SK-N-SH (cell line): ENCODE data around the gene ARG2. TPM values are rescaled to one million over a fixed set of nuclear protein-coding genes. Genes with fewer than 3 reads are reported as not detected.

Experiments used
- CTCF ChIA-PET: fragments of 300-600, 350-600 bp; formaldehyde crosslinking; extraction: SDS; loops from one replicate; lab custom pipeline; 2021; lab: Yijun Ruan, JAX
- POLR2A ChIA-PET: fragments of 350-600 bp; sonication (Branson Sonifier 250); formaldehyde crosslinking; extraction: SDS; loops from one replicate; lab custom pipeline; 2020; ENCODE audit warnings: antibody characterized with exemption, inconsistent platforms; lab: Yijun Ruan, JAX
- DNase-seq: peaks from one replicate; pipeline ENCODE4 v3.0.0; 2012
- H2AFZ ChIP-seq: fragments of 200-600 bp; sonication (generic); 2 replicates; pipeline ENCODE4 v1.8.1; 2016; ENCODE audit warnings: antibody characterized with exemption, mild to moderate bottlenecking, low read depth
- H3F3A ChIP-seq: fragments of 200-600 bp; sonication (generic); replicated peaks from 2 replicates; pipeline ENCODE3; 2016; ENCODE audit warnings: antibody characterized with exemption, mild to moderate bottlenecking; ENCODE audit not compliant: insufficient read depth
- H3K27ac ChIP-seq, 2 experiments: fragments of 200-500 bp in 1 of 2; fragments of 200-600 bp in 1 of 2; sonication (Bioruptor generic) in 1 of 2; sonication (generic), shearing (Covaris generic) in 1 of 2; 2 replicates each; pipeline versions ENCODE4 v1.5.1 to v1.6.1; 2014 to 2016; ENCODE audit warnings: low read depth in 2 of 2, inconsistent platforms in 1 of 2, low read length in 1 of 2, mild to moderate bottlenecking in 1 of 2, mixed read lengths in 1 of 2
- H3K27me3 ChIP-seq: fragments of 200-600 bp; sonication (generic), shearing (Covaris generic); 2 replicates; pipeline ENCODE4 v1.6.1; 2016; ENCODE audit warnings: mixed run types; ENCODE audit not compliant: insufficient read depth
- H3K36me3 ChIP-seq, 2 experiments: fragments of 200-500 bp in 1 of 2; fragments of 200-600 bp in 1 of 2; sonication (Bioruptor generic) in 1 of 2; sonication (generic) in 1 of 2; replicated peaks in 1 of 2; 2 replicates each; pipeline versions ENCODE3 to v1.5.1; 2014 to 2016; ENCODE audit warnings: low read length in 1 of 2, mild to moderate bottlenecking in 1 of 2; ENCODE audit not compliant: insufficient read depth in 2 of 2, control insufficient read depth in 1 of 2
- H3K4me1 ChIP-seq, 2 experiments: fragments of 200-500 bp in 1 of 2; fragments of 200-600 bp in 1 of 2; sonication (Bioruptor generic) in 1 of 2; sonication (generic), shearing (Covaris generic) in 1 of 2; 2 replicates each; pipeline versions ENCODE4 v1.5.1 to v1.6.1; 2014 to 2016; ENCODE audit warnings: low read depth in 1 of 2, low read length in 1 of 2, mixed run types in 1 of 2; ENCODE audit not compliant: insufficient read depth in 2 of 2, control insufficient read depth in 1 of 2
- H3K4me2 ChIP-seq: fragments of 200-600 bp; sonication (generic), shearing (Covaris generic); 2 replicates; pipeline ENCODE4 v1.6.1; 2017; ENCODE audit warnings: mixed run types
- H3K4me3 ChIP-seq, 2 experiments: fragments of 200-500 bp in 1 of 2; fragments of 200-600 bp in 1 of 2; sonication (Bioruptor generic) in 1 of 2; sonication (generic), shearing (Covaris generic) in 1 of 2; 2 replicates each; pipeline versions ENCODE4 v1.5.1 to v1.8.1; 2014 to 2016; ENCODE audit warnings: low read depth in 2 of 2, inconsistent platforms in 1 of 2, low read length in 1 of 2, mild to moderate bottlenecking in 1 of 2, mixed read lengths in 1 of 2, moderate library complexity in 1 of 2
- H3K79me2 ChIP-seq: fragments of 200-600 bp; sonication (generic); 2 replicates; pipeline ENCODE4 v1.8.1; 2017; ENCODE audit warnings: mild to moderate bottlenecking; ENCODE audit not compliant: insufficient read depth
- H3K9ac ChIP-seq: fragments of 200-600 bp; sonication (generic); 2 replicates; pipeline ENCODE4 v1.6.1; 2017; ENCODE audit warnings: mixed run types
- H3K9me2 ChIP-seq: fragments of 200-600 bp; sonication (generic); 2 replicates; pipeline ENCODE4 v1.6.1; 2017; ENCODE audit warnings: mixed run types
- H3K9me3 ChIP-seq: fragments of 200-600 bp; sonication (generic); 2 replicates; pipeline ENCODE4 v1.6.1; 2017; ENCODE audit warnings: mixed run types, mild to moderate bottlenecking, moderate library complexity
- H4K20me1 ChIP-seq: fragments of 200-600 bp; sonication (generic); 2 replicates; pipeline ENCODE4 v1.6.1; 2017; ENCODE audit warnings: mild to moderate bottlenecking, mixed run types; ENCODE audit not compliant: insufficient read depth
- CHD2 ChIP-seq: fragments of 150-350 bp; IDR thresholded peaks from 2 replicates; pipeline ENCODE4 v1.6.1; 2018; ENCODE audit warnings: low read length; ENCODE audit not compliant: partially characterized antibody
- ELF1 ChIP-seq: IDR thresholded peaks from 2 replicates; pipeline ENCODE4 v1.4.0; 2012
- EP300 ChIP-seq, 2 experiments: IDR thresholded peaks; 2 replicates each; pipeline versions ENCODE4 v1.4.0 to v1.6.1; 2012; ENCODE audit warnings: borderline replicate concordance in 1 of 2, low read depth in 1 of 2, low read length in 1 of 2
- FOSL2 ChIP-seq: IDR thresholded peaks from 2 replicates; pipeline ENCODE4 v1.4.0; 2012; ENCODE audit warnings: low read depth, mild to moderate bottlenecking, moderate library complexity, borderline replicate concordance
- GATA2 ChIP-seq: sonication (generic); formaldehyde crosslinking; IDR thresholded peaks from 2 replicates; pipeline ENCODE4 v1.5.0; 2020; ENCODE audit warnings: mild to moderate bottlenecking, missing genetic modification reagents
- MAX ChIP-seq: IDR thresholded peaks from 2 replicates; pipeline ENCODE4 v1.4.0; 2012; ENCODE audit warnings: low read depth
- MEF2A ChIP-seq: IDR thresholded peaks from 2 replicates; pipeline ENCODE4 v1.4.0; 2012; ENCODE audit warnings: low read depth, borderline replicate concordance
- MXI1 ChIP-seq: IDR thresholded peaks from 2 replicates; pipeline ENCODE4 v1.6.1; 2012; ENCODE audit warnings: mild to moderate bottlenecking, low read depth, low read length, improper control_type of control experiment
- NFIC ChIP-seq: IDR thresholded peaks from 2 replicates; pipeline ENCODE4 v1.4.0; 2012; ENCODE audit warnings: borderline replicate concordance
- POLR2AphosphoS5 ChIP-seq: IDR thresholded peaks from 2 replicates; pipeline ENCODE4 v1.6.1; 2012; ENCODE audit warnings: low read depth, low read length
- RAD21 ChIP-seq: IDR thresholded peaks from 2 replicates; pipeline ENCODE4 v1.6.1; 2012; ENCODE audit warnings: mild to moderate bottlenecking, low read length
- RCOR1 ChIP-seq: fragments of 150-350 bp; IDR thresholded peaks from 2 replicates; pipeline ENCODE4 v1.6.1; 2017; ENCODE audit warnings: antibody characterized with exemption, low read length
- SIN3A ChIP-seq: IDR thresholded peaks from 2 replicates; pipeline ENCODE4 v1.6.1; 2012; ENCODE audit warnings: low read depth, mild to moderate bottlenecking, low read length, moderate library complexity, borderline replicate concordance
- TAF1 ChIP-seq: IDR thresholded peaks from 2 replicates; pipeline ENCODE4 v1.6.1; 2012; ENCODE audit warnings: low read depth, mild to moderate bottlenecking, low read length, moderate library complexity, borderline replicate concordance
- TCF12 ChIP-seq: IDR thresholded peaks from 2 replicates; pipeline ENCODE4 v1.4.0; 2012
- USF1 ChIP-seq: IDR thresholded peaks from 2 replicates; pipeline ENCODE4 v1.4.0; 2012; ENCODE audit warnings: low read depth, borderline replicate concordance
- USF2 ChIP-seq: fragments of 150-350 bp; IDR thresholded peaks from 2 replicates; pipeline ENCODE4 v1.6.1; 2017; ENCODE audit warnings: antibody characterized with exemption, low read length, low read depth, borderline replicate concordance
- YY1 ChIP-seq: IDR thresholded peaks from 2 replicates; pipeline ENCODE4 v1.4.0; 2012; ENCODE audit warnings: low read depth, mild to moderate bottlenecking
- WGBS: methylation state at CpG from one replicate; pipeline ENCODE4 v1.1.6; 2017; ENCODE audit warnings: low lambda C conversion rate; 5-methylcytosine and 5-hydroxymethylcytosine counted together
- polyA plus RNA-seq, 3 experiments: library from polyadenylated mRNA; depleted of rRNA; stranded (reverse); fragments of >200 nt; gene quantifications; 2 replicates each; pipeline ENCODE4 v1.2.3, GENCODE V29; 2012
- TF ChIP-seq, protein P1 (sequence below): IDR thresholded peaks from 2 replicates; pipeline ENCODE4 v1.4.0; 2012; ENCODE audit warnings: low read depth, borderline replicate concordance
- TF ChIP-seq, protein P2 (sequence below): IDR thresholded peaks from 2 replicates; pipeline ENCODE4 v1.6.1; 2012; ENCODE audit warnings: mild to moderate bottlenecking, low read depth, low read length, moderate library complexity

Gene ARG2
- polyA plus RNA-seq, 1 of the 3 experiments (the other 2 are of a cell fraction): 2.6 TPM

DNA sequence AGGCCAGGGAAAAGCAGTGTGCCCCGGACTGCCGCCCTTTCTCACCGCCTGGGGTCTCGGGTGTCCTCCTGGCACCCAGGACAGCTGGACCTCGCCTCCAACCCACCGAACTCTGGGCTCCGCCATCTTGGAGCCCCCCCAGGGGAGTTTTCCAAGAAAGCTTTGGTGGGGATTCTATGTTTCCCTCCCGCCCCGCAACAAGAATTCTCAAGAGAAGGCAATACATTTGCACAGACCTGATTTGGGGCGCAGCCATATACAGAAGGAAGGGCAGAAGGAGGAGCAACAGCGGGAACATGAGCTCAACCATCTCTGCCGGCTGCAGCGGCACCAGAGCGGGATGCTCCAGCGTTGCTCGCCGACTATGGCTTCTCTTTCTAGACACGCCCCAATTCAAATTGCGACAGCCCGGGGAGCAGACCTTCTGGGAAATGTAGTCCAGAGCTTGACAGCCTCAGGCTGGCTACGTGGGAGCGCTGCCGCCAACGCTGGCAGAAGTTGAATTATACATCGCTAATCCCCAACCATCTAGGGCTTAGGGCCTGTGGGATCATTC, 75.8 kb downstream of the ARG2 start, which contains the start of gene RDH11:
Gene RDH11 (minus strand): TSS at position 371 of the 556 bp plus-strand sequence. CDS start 61 bp downstream, at position 310.
- H3K4me1 ChIP-seq: peaks cover 6 to 12% of the 10 kb centered on the region in 2 experiments; a peak in 2 of 4 replicates
- H3K27ac ChIP-seq: peak within 1 kb of the TSS; percentile 87 to 90
- H3K27me3 ChIP-seq: no peaks in the 10 kb centered on the region
- peak within 1 kb of the TSS; percentile 98 for H3K4me2 ChIP-seq
- H4K20me1 ChIP-seq: peaks cover 17% of the 10 kb centered on the region; the same call in 1 of the 2 replicates
- H2AFZ ChIP-seq: peak within 1 kb of the TSS; percentile 98
- no peaks in the 10 kb centered on the region for H3K9me2 ChIP-seq
- ChIA-PET CTCF (interaction anchor here (0.7 to 6.7 kb wide), 8 partner anchors 8 to 268 kb away, joined by 3 to 42 read pairs (median 4); partner anchors contain the start of gene ARG2), POLR2A (interaction anchor here (0.9 to 1.8 kb wide), 6 partner anchors 9 to 268 kb away, joined by 3 to 11 read pairs (median 4); partner anchors contain the start of genes ARG2 and PIGH)
- H3F3A ChIP-seq: peaks cover 4% of the 10 kb centered on the region
- DNase-seq: peak; percentile 85
- peaks cover 46% of the 10 kb centered on the region for H3K79me2 ChIP-seq
- TF ChIP-seq POLR2AphosphoS5 (peak; percentile 97), CHD2 (peak; percentile 42), TAF1 (peak; percentile 64; the same call in 1 of the 2 replicates), NFIC (no peak), YY1 (peak; percentile 91), USF1 (no peak), GATA2 (CRISPR knock-in tag) (no peak), MAX (peak; percentile 54), MXI1 (peak; percentile 88), RAD21 (no peak), SIN3A (0 out of 2 replicates have a peak, but pooled peaks have one; percentile 90)
- TF ChIP-seq, protein P1, sequence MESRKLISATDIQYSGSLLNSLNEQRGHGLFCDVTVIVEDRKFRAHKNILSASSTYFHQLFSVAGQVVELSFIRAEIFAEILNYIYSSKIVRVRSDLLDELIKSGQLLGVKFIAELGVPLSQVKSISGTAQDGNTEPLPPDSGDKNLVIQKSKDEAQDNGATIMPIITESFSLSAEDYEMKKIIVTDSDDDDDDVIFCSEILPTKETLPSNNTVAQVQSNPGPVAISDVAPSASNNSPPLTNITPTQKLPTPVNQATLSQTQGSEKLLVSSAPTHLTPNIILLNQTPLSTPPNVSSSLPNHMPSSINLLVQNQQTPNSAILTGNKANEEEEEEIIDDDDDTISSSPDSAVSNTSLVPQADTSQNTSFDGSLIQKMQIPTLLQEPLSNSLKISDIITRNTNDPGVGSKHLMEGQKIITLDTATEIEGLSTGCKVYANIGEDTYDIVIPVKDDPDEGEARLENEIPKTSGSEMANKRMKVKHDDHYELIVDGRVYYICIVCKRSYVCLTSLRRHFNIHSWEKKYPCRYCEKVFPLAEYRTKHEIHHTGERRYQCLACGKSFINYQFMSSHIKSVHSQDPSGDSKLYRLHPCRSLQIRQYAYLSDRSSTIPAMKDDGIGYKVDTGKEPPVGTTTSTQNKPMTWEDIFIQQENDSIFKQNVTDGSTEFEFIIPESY: 0 out of 2 replicates have a peak, but pooled peaks have one; percentile 21
- H3K4me3 ChIP-seq: peak within 1 kb of the TSS; percentile 98 to 100
- WGBS: 2% methylated on average over 24 of the region's 25 CpGs
- H3K36me3 ChIP-seq: peaks cover 17 to 23% of the 10 kb centered on the region in 2 experiments
- H3K9ac ChIP-seq: peak within 1 kb of the TSS; percentile 93
- no peaks in the 10 kb centered on the region for H3K9me3 ChIP-seq

- ChIA-PET CTCF (interaction anchor here (1.2 to 1.9 kb wide), 2 partner anchors 78 to 113 kb away, joined by 4 to 7 read pairs; partner anchors contain the start of gene ARG2), POLR2A (no interaction called here)
- Histone ChIP-seq H3K4me3 (no peak overlapping the region), H3F3A (peaks cover 4% of the 10 kb centered on the region), H2AFZ (no peak overlapping the region), H3K36me3 (peaks cover 7 to 8% of the 10 kb centered on the region in 2 experiments), H3K79me2 (peaks cover 32% of the 10 kb centered on the region), H3K9ac (no peak overlapping the region), H3K27ac (no peak overlapping the region), H3K4me2 (no peak overlapping the region), H4K20me1 (peaks cover 17% of the 10 kb centered on the region; the same call in 1 of the 2 replicates), H3K9me3 (no peaks in the 10 kb centered on the region), H3K4me1 (peaks cover 6 to 12% of the 10 kb centered on the region in 2 experiments; a peak in 2 of 4 replicates), H3K27me3 (no peaks in the 10 kb centered on the region), H3K9me2 (no peaks in the 10 kb centered on the region)
- DNase-seq: no peak
- WGBS: 92% methylated on average over 4 of the region's 4 CpGs
- TF ChIP-seq ELF1: no peak
- no peak for TF ChIP-seq FOSL2
- TF ChIP-seq TCF12: no peak
- no peak for TF ChIP-seq RCOR1
- TF ChIP-seq, protein P2, sequence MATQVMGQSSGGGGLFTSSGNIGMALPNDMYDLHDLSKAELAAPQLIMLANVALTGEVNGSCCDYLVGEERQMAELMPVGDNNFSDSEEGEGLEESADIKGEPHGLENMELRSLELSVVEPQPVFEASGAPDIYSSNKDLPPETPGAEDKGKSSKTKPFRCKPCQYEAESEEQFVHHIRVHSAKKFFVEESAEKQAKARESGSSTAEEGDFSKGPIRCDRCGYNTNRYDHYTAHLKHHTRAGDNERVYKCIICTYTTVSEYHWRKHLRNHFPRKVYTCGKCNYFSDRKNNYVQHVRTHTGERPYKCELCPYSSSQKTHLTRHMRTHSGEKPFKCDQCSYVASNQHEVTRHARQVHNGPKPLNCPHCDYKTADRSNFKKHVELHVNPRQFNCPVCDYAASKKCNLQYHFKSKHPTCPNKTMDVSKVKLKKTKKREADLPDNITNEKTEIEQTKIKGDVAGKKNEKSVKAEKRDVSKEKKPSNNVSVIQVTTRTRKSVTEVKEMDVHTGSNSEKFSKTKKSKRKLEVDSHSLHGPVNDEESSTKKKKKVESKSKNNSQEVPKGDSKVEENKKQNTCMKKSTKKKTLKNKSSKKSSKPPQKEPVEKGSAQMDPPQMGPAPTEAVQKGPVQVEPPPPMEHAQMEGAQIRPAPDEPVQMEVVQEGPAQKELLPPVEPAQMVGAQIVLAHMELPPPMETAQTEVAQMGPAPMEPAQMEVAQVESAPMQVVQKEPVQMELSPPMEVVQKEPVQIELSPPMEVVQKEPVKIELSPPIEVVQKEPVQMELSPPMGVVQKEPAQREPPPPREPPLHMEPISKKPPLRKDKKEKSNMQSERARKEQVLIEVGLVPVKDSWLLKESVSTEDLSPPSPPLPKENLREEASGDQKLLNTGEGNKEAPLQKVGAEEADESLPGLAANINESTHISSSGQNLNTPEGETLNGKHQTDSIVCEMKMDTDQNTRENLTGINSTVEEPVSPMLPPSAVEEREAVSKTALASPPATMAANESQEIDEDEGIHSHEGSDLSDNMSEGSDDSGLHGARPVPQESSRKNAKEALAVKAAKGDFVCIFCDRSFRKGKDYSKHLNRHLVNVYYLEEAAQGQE: no peak
- no peak for TF ChIP-seq MEF2A
- no peak for TF ChIP-seq EP300 (IDR thresholded peaks at IDR 0.05; ENCODE audit: borderline replicate concordance in 1 of 2, low read depth in 1 of 2, low read length in 1 of 2)
- TF ChIP-seq USF2: no peak
Measured at GRCh38 chr14:67697006-67697405, 77.3 kb downstream of the ARG2 start.
